ENCODE results near the gene C8G.

- TF ChIP-seq TAF1 (IDR thresholded peaks at IDR 0.05; ENCODE audit: low read depth) (no peak), EP300 (IDR thresholded peaks at IDR 0.05; ENCODE audit: borderline replicate concordance) (no peak), CREB1 (IDR thresholded peaks at IDR 0.05; ENCODE audit: low read depth) (no peak), TCF12 (IDR thresholded peaks at IDR 0.05; ENCODE audit: low read depth) (no peak)
Measured at GRCh38 chr9:136956604-136957003, 11.6 kb downstream of the C8G start.

Data from Ishikawa (cell line).